A673 (cell line): Measurements from ENCODE around the gene ELFN1. TPM values are rescaled to one million over a fixed set of nuclear protein-coding genes. Genes with fewer than 3 reads are reported as not detected.

Experiments used
- BruUV-seq: library from RNA; stranded (reverse); fragments of 400-500 nt; replicated peaks from 2 replicates; lab custom pipeline; 2021; lab: Mats Ljungman, UMichigan
- CTCF ChIA-PET: fragments of 300-600 bp; sonication (Branson Sonifier 250); formaldehyde crosslinking; loops from one replicate; lab custom pipeline; 2022; ENCODE audit warnings: antibody characterized with exemption; lab: Charles Lee
- POLR2A ChIA-PET: fragments of 300-600 bp; sonication (Branson Sonifier 250); formaldehyde crosslinking; loops from one replicate; lab custom pipeline; 2022; ENCODE audit warnings: antibody characterized with exemption; ENCODE audit not compliant: low non-redundant PET; lab: Charles Lee
- DNase-seq: peaks from one replicate; pipeline ENCODE4 v3.0.0-alpha.2; 2015; ENCODE audit warnings: low spot score
- H3K27ac ChIP-seq: fragments of 200-600 bp; sonication (generic); 2 replicates; pipeline ENCODE4 v1.5.1; 2016; ENCODE audit warnings: mixed run types, low read depth, mild to moderate bottlenecking, mixed read lengths, antibody characterized with exemption, low read length; ENCODE audit not compliant: poor library complexity, severe bottlenecking
- H3K27me3 ChIP-seq: fragments of 200-600 bp; sonication (generic); replicated peaks from 2 replicates; pipeline ENCODE4 v1.6.1; 2017; ENCODE audit warnings: mixed run types, low read depth, mild to moderate bottlenecking, mixed read lengths, antibody characterized with exemption, low read length; ENCODE audit not compliant: insufficient read depth, poor library complexity
- H3K36me3 ChIP-seq: fragments of 200-600 bp; sonication (generic); 2 replicates; pipeline ENCODE4 v1.6.1; 2016; ENCODE audit warnings: mixed run types, mild to moderate bottlenecking, mixed read lengths, antibody characterized with exemption, low read length; ENCODE audit not compliant: insufficient read depth, poor library complexity, severe bottlenecking
- H3K4me1 ChIP-seq: fragments of 200-600 bp; sonication (generic); 2 replicates; pipeline ENCODE4 v1.6.1; 2017; ENCODE audit warnings: mixed run types, mild to moderate bottlenecking, mixed read lengths, antibody characterized with exemption, low read length; ENCODE audit not compliant: insufficient read depth, poor library complexity, severe bottlenecking
- H3K4me3 ChIP-seq: fragments of 200-600 bp; sonication (generic); 2 replicates; pipeline ENCODE4 v1.5.1; 2016; ENCODE audit warnings: low read depth, mixed run types, mild to moderate bottlenecking, mixed read lengths, low read length; ENCODE audit not compliant: poor library complexity, severe bottlenecking
- H3K9me3 ChIP-seq: fragments of 200-600 bp; sonication (generic); 2 replicates; pipeline ENCODE4 v1.6.1; 2016; ENCODE audit warnings: mixed run types, low read depth, mild to moderate bottlenecking, mixed read lengths, antibody characterized with exemption, low read length; ENCODE audit not compliant: poor library complexity, severe bottlenecking
- CTCF ChIP-seq: fragments of 300-800, 200-600 bp; sonication (generic); conservative IDR thresholded peaks from 2 replicates; pipeline ENCODE4 v1.5.1; 2017; ENCODE audit warnings: low read depth, mild to moderate bottlenecking, antibody characterized with exemption, low read length, moderate library complexity, mixed read lengths
- EZH2 ChIP-seq: fragments of 200-600 bp; sonication (generic); IDR thresholded peaks from 2 replicates; pipeline ENCODE4 v1.6.1; 2017; ENCODE audit warnings: borderline replicate concordance, low read depth, mild to moderate bottlenecking, mixed read lengths, antibody characterized with exemption, low read length; ENCODE audit not compliant: poor library complexity, severe bottlenecking
- intact Hi-C: fragments of 100-400 bp; cut with micrococcal nuclease; formaldehyde crosslinking; loops from one replicate; pipeline ENCODE4 v1.10.0; 2022; ENCODE audit not compliant: unreplicated experiment
- total RNA-seq: library from RNA; stranded (reverse); gene quantifications from 2 replicates; pipeline ENCODE4 v1.2.3, GENCODE V29; 2021

Gene ELFN1
- total RNA-seq, 1 experiment from 2014 or later = not detected

GRCh38 chr7:1738511-1738910, 68.4 kb downstream of the ELFN1 start:
- TF ChIP-seq EZH2 (no peak), CTCF (no peak)
- no peak for DNase-seq
- ChIA-PET CTCF (no interaction called here), POLR2A (no interaction called here)
- Histone ChIP-seq H3K4me1 (peaks cover 8% of the 10 kb centered on the region), H3K27ac (no peak overlapping the region), H3K27me3 (peaks cover 11% of the 10 kb centered on the region), H3K4me3 (no peak overlapping the region), H3K36me3 (no peaks in the 10 kb centered on the region), H3K9me3 (no peaks in the 10 kb centered on the region)
- intact Hi-C loops = no loop called here
- BruUV-seq = no TSS peak

- peaks cover 8% of the 10 kb centered on the region for H3K4me1 ChIP-seq
- no peaks in the 10 kb centered on the region for H3K36me3 ChIP-seq
- peaks cover 6% of the 10 kb centered on the region for H3K27me3 ChIP-seq
- DNase-seq = no peak
- no peak overlapping the region for H3K4me3 ChIP-seq
- BruUV-seq = no TSS peak
- no peak overlapping the region for H3K27ac ChIP-seq
- H3K9me3 ChIP-seq = no peaks in the 10 kb centered on the region
- TF ChIP-seq EZH2 (no peak), CTCF (no peak)
- intact Hi-C loops = no loop called here
- ChIA-PET POLR2A (no interaction called here), CTCF (no interaction called here)
Observed at GRCh38 chr7:1738956-1739355, 68.9 kb downstream of the ELFN1 start.

GRCh38 chr7:1739593-1739992, 69.5 kb downstream of the ELFN1 start:
- no peaks in the 10 kb centered on the region for H3K9me3 ChIP-seq
- no peak overlapping the region for H3K4me3 ChIP-seq
- intact Hi-C loops = no loop called here
- BruUV-seq = no TSS peak
- TF ChIP-seq EZH2 (no peak), CTCF (no peak)
- CTCF ChIA-PET = no interaction called here
- DNase-seq = no peak
- peaks cover under 1% of the 10 kb centered on the region for H3K27me3 ChIP-seq
- H3K4me1 ChIP-seq = peaks cover 8% of the 10 kb centered on the region
- H3K36me3 ChIP-seq = no peaks in the 10 kb centered on the region
- H3K27ac ChIP-seq = no peak overlapping the region
- POLR2A ChIA-PET = no interaction called here
